ENCODE measurements around the gene ARHGAP22. TPM values are rescaled to one million over a fixed set of nuclear protein-coding genes. Genes with fewer than 3 reads are reported as not detected.

ARHGAP22 gene
- total and polyA plus RNA-seq, 2 experiments from 2014 or later = 4.8 to 10.7 TPM

GRCh38 chr10:48504141-48504885 is 100.6 kb downstream of the ARHGAP22 start:
- Histone ChIP-seq H3K36me3 (ENCODE audit: insufficient read depth) (no peaks in the 10 kb centered on the region), H3K79me2 (replicated peaks; ENCODE audit: insufficient read depth) (peaks cover 19% of the 10 kb centered on the region; the same call in 1 of the 2 replicates), H3K27ac (ENCODE audit: low read depth) (no peak overlapping the region), H3K4me1 (ENCODE audit: insufficient read depth) (no peaks in the 10 kb centered on the region; the same call in 1 of the 2 replicates), H3K27me3 (ENCODE audit: insufficient read depth) (no peaks in the 10 kb centered on the region), H4K20me1 (replicated peaks; ENCODE audit: insufficient read depth) (0 out of 2 replicates have a peak, but pooled peaks cover 7% of the 10 kb centered on the region), H3K9me2 (ENCODE audit: insufficient read depth) (no peaks in the 10 kb centered on the region), H3K4me3 (no peak overlapping the region), H3F3A (replicated peaks; ENCODE audit: low read depth) (no peaks in the 10 kb centered on the region), H3K4me2 (no peak overlapping the region), H2AFZ (no peak overlapping the region)
- DNase-seq (ENCODE audit: low spot score) (no peak), ATAC-seq (no peak)
- Mint-ChIP-seq H3K4me1 (peaks cover 22% of the 10 kb centered on the region), H3K36me3 (ENCODE audit: low read depth) (no peaks in the 10 kb centered on the region), H3K27me3 (ENCODE audit: insufficient read depth, low read depth, poor library complexity) (peaks cover 13% of the 10 kb centered on the region), H3K27ac (no peak overlapping the region), H3K4me3 (no peak overlapping the region), H3K9me3 (no peaks in the 10 kb centered on the region)
- no peak for TF ChIP-seq STAT1 (IDR thresholded peaks at IDR 0.05; ENCODE audit: unreplicated experiment)
- no peak for TF ChIP-seq ZNF331 (CRISPR knock-in tag; IDR thresholded peaks at IDR 0.05; ENCODE audit: low read depth)
- no peak for TF ChIP-seq NANOG (IDR thresholded peaks at IDR 0.05; ENCODE audit: borderline replicate concordance)
- TF ChIP-seq CREB1 (CRISPR knock-in tag; IDR thresholded peaks at IDR 0.05; ENCODE audit: low read depth) = no peak
- no peak for TF ChIP-seq EZH2 (IDR thresholded peaks at IDR 0.05; ENCODE audit: low read depth, unreplicated experiment)
- TF ChIP-seq EZH2phosphoT487 (IDR thresholded peaks at IDR 0.05; ENCODE audit: unreplicated experiment) = no peak
- TF ChIP-seq ZNF114 (CRISPR knock-in tag; IDR thresholded peaks at IDR 0.05) = no peak
- no peak for TF ChIP-seq JUNB (IDR thresholded peaks at IDR 0.05; ENCODE audit: unreplicated experiment)

- Histone ChIP-seq H3K36me3 (ENCODE audit: insufficient read depth) (no peaks in the 10 kb centered on the region), H3F3A (replicated peaks; ENCODE audit: low read depth) (no peaks in the 10 kb centered on the region), H3K27me3 (ENCODE audit: insufficient read depth) (no peaks in the 10 kb centered on the region), H3K4me1 (ENCODE audit: insufficient read depth) (no peaks in the 10 kb centered on the region; the same call in 1 of the 2 replicates), H3K27ac (ENCODE audit: low read depth) (no peak overlapping the region), H3K4me2 (no peak overlapping the region), H4K20me1 (replicated peaks; ENCODE audit: insufficient read depth) (0 out of 2 replicates have a peak, but pooled peaks cover 11% of the 10 kb centered on the region), H3K4me3 (no peak overlapping the region), H2AFZ (no peak overlapping the region), H3K9me2 (ENCODE audit: insufficient read depth) (no peaks in the 10 kb centered on the region), H3K79me2 (replicated peaks; ENCODE audit: insufficient read depth) (peaks cover 18% of the 10 kb centered on the region; the same call in 1 of the 2 replicates)
- DNase-seq (ENCODE audit: low spot score) = no peak
- H3K4me1 Mint-ChIP-seq = peaks cover 22% of the 10 kb centered on the region
- no peaks in the 10 kb centered on the region for H3K36me3 Mint-ChIP-seq (ENCODE audit: low read depth)
- ATAC-seq = no peak
- H3K27ac Mint-ChIP-seq = no peak overlapping the region
- H3K4me3 Mint-ChIP-seq = no peak overlapping the region
- no peaks in the 10 kb centered on the region for H3K9me3 Mint-ChIP-seq
- H3K27me3 Mint-ChIP-seq (ENCODE audit: insufficient read depth, low read depth, poor library complexity) = peaks cover 11% of the 10 kb centered on the region
- no peak for TF ChIP-seq EZH2phosphoT487 (IDR thresholded peaks at IDR 0.05; ENCODE audit: unreplicated experiment)
- TF ChIP-seq NANOG (IDR thresholded peaks at IDR 0.05; ENCODE audit: borderline replicate concordance) = no peak
- no peak for TF ChIP-seq ETS1 (IDR thresholded peaks at IDR 0.05)
- TF ChIP-seq STAT1 (IDR thresholded peaks at IDR 0.05; ENCODE audit: unreplicated experiment) = no peak
- TF ChIP-seq CTCF (conservative IDR thresholded peaks at IDR 0.05; ENCODE audit: low read depth in 2 of 2) = no peak
- TF ChIP-seq EZH2 (IDR thresholded peaks at IDR 0.05; ENCODE audit: low read depth, unreplicated experiment) = no peak
- no peak for TF ChIP-seq ZNF114 (CRISPR knock-in tag; IDR thresholded peaks at IDR 0.05)
- no peak for TF ChIP-seq JUNB (IDR thresholded peaks at IDR 0.05; ENCODE audit: unreplicated experiment)
- TF ChIP-seq ZNF331 (CRISPR knock-in tag; IDR thresholded peaks at IDR 0.05; ENCODE audit: low read depth) = no peak
- TF ChIP-seq POLR2AphosphoS5 (IDR thresholded peaks at IDR 0.05; ENCODE audit: low read depth) = no peak
Measured at GRCh38 chr10:48503293-48503911, 101.5 kb downstream of the ARHGAP22 start.

Data from GM23338 (cell line).